ENCODE data around the gene ZNF37A.

ZNF37A gene

GRCh38 chr10:38156416-38157269 lies 62.5 kb downstream of the ZNF37A start:
- Histone ChIP-seq H3K79me2 (ENCODE audit: insufficient read depth, low read depth) (no peaks in the 10 kb centered on the region), H4K20me1 (ENCODE audit: insufficient read depth) (no peaks in the 10 kb centered on the region), H3K4me2 (no peak overlapping the region), H3K27me3 (ENCODE audit: insufficient read depth, low read depth) (no peaks in the 10 kb centered on the region), H3K9ac (no peak overlapping the region), H3K27ac (no peak overlapping the region), H3K4me1 (ENCODE audit: low read depth, poor library complexity, severe bottlenecking) (no peaks in the 10 kb centered on the region), H3K36me3 (ENCODE audit: insufficient read depth) (no peaks in the 10 kb centered on the region), H2AFZ (ENCODE audit: low read depth) (no peak overlapping the region), H3K4me3 (IDR thresholded peaks at IDR 0.05; ENCODE audit: insufficient read depth, low read depth, low read length) (no peak overlapping the region)
- TF ChIP-seq CTCF (conservative IDR thresholded peaks at IDR 0.05; ENCODE audit: low read depth, low read length) = no peak

GRCh38 chr10:38157270-38157685 lies 63.1 kb downstream of the ZNF37A start:
- Histone ChIP-seq H4K20me1 (ENCODE audit: insufficient read depth) (no peaks in the 10 kb centered on the region), H3K4me1 (ENCODE audit: low read depth, poor library complexity, severe bottlenecking) (no peaks in the 10 kb centered on the region)
- no peak for TF ChIP-seq CTCF (conservative IDR thresholded peaks at IDR 0.05; ENCODE audit: low read depth, low read length)

GRCh38 chr10:38159004-38159403 lies 64.9 kb downstream of the ZNF37A start:
- no peak overlapping the region for H3K4me3 ChIP-seq (IDR thresholded peaks at IDR 0.05; ENCODE audit: insufficient read depth, low read depth, low read length)
- H3K27ac ChIP-seq = no peak overlapping the region
- no peaks in the 10 kb centered on the region for H4K20me1 ChIP-seq (ENCODE audit: insufficient read depth)
- H3K27me3 ChIP-seq (ENCODE audit: insufficient read depth, low read depth) = no peaks in the 10 kb centered on the region
- TF ChIP-seq CTCF (conservative IDR thresholded peaks at IDR 0.05; ENCODE audit: low read depth, low read length) = no peak
- no peak overlapping the region for H3K9ac ChIP-seq
- H3K4me2 ChIP-seq = no peak overlapping the region
- H3K36me3 ChIP-seq (ENCODE audit: insufficient read depth) = no peaks in the 10 kb centered on the region
- H3K79me2 ChIP-seq (ENCODE audit: insufficient read depth, low read depth) = no peaks in the 10 kb centered on the region
- H2AFZ ChIP-seq (ENCODE audit: low read depth) = no peak overlapping the region
- H3K4me1 ChIP-seq (ENCODE audit: low read depth, poor library complexity, severe bottlenecking) = no peaks in the 10 kb centered on the region

More at GRCh38 chr10:38157270-38157685, 63.1 kb downstream of the ZNF37A start:
- Histone ChIP-seq H3K27me3 (ENCODE audit: insufficient read depth, low read depth) (no peaks in the 10 kb centered on the region), H3K79me2 (ENCODE audit: insufficient read depth, low read depth) (no peaks in the 10 kb centered on the region), H3K36me3 (ENCODE audit: insufficient read depth) (no peaks in the 10 kb centered on the region), H2AFZ (ENCODE audit: low read depth) (no peak overlapping the region), H3K4me2 (no peak overlapping the region), H3K9ac (no peak overlapping the region), H3K27ac (no peak overlapping the region), H3K4me3 (IDR thresholded peaks at IDR 0.05; ENCODE audit: insufficient read depth, low read depth, low read length) (no peak overlapping the region)

- Histone ChIP-seq H3K36me3 (ENCODE audit: insufficient read depth) (no peaks in the 10 kb centered on the region), H2AFZ (ENCODE audit: low read depth) (no peak overlapping the region), H4K20me1 (ENCODE audit: insufficient read depth) (no peaks in the 10 kb centered on the region), H3K4me3 (IDR thresholded peaks at IDR 0.05; ENCODE audit: insufficient read depth, low read depth, low read length) (no peak overlapping the region), H3K27me3 (ENCODE audit: insufficient read depth, low read depth) (no peaks in the 10 kb centered on the region), H3K27ac (no peak overlapping the region), H3K9ac (no peak overlapping the region), H3K4me1 (ENCODE audit: low read depth, poor library complexity, severe bottlenecking) (no peaks in the 10 kb centered on the region), H3K79me2 (ENCODE audit: insufficient read depth, low read depth) (no peaks in the 10 kb centered on the region), H3K4me2 (no peak overlapping the region)
- no peak for TF ChIP-seq CTCF (conservative IDR thresholded peaks at IDR 0.05; ENCODE audit: low read depth, low read length)
These were observed 69.5 kb downstream of the ZNF37A start for GRCh38 chr10:38163617-38164016.
